Effector memory CD8-positive, alpha-beta T cell (primary cell): Measurements from ENCODE around the gene CORIN.

Source experiments
- ATAC-seq: fragments of 150-1000 bp; cut with Tn5 transposase; replicated peaks from 2 replicates; pipeline ENCODE4 v1.10.0; 2021; ENCODE audit warnings: mild to moderate bottlenecking, moderate library complexity
- DNase-seq, 3 experiments: peaks; one replicate each; pipeline ENCODE4 v3.0.0; 2021
- H3K27ac Mint-ChIP-seq, 2 donors: one replicate each; pipeline ENCODE4 v1.8.0; 2022; ENCODE audit warnings: mild to moderate bottlenecking in 2 of 2, mixed read lengths in 2 of 2, moderate library complexity in 2 of 2
- H3K27me3 Mint-ChIP-seq, 2 donors: one replicate each; pipeline ENCODE4 v1.8.0; 2022; ENCODE audit warnings: mixed read lengths in 2 of 2
- H3K36me3 Mint-ChIP-seq: one replicate; pipeline ENCODE4 v1.8.0; 2022; ENCODE audit warnings: mild to moderate bottlenecking, moderate library complexity, mixed read lengths; ENCODE audit not compliant: insufficient read depth
- H3K4me1 Mint-ChIP-seq, 2 donors: one replicate each; pipeline ENCODE4 v1.8.0; 2022; ENCODE audit warnings: low read depth in 2 of 2, mixed read lengths in 2 of 2
- H3K4me3 Mint-ChIP-seq, 2 donors: one replicate each; pipeline ENCODE4 v1.8.0; 2022; ENCODE audit warnings: mild to moderate bottlenecking in 2 of 2, mixed read lengths in 2 of 2, moderate library complexity in 2 of 2
- H3K9me3 Mint-ChIP-seq, 2 donors: one replicate each; pipeline ENCODE4 v1.8.0; 2022; ENCODE audit warnings: mixed read lengths in 2 of 2
- total RNA-seq, 9 experiments: gene quantifications; one replicate each; lab custom pipeline; 2026; lab: John Stamatoyannopoulos, UW

Gene CORIN
- 0 to 1.6 (median 0.12) reads per million in 9 experiments for total RNA-seq

GRCh38 chr4:47837908-47838294 lies at the start of gene CORIN:
Gene CORIN (minus strand): TSS chr4:47838067. CDS start chr4:47837949, 118 bp downstream.
- Mint-ChIP-seq H3K36me3 (no peaks in the 10 kb centered on the region), H3K4me3 (peak within 1 kb of the TSS; percentile 89 to 93), H3K27me3 (no peaks in the 10 kb centered on the region), H3K27ac (peak within 1 kb of the TSS; percentile 75 to 85), H3K4me1 (peaks cover 7 to 19% of the 10 kb centered on the region in 2 donors), H3K9me3 (no peaks in the 10 kb centered on the region)
- ATAC-seq (no peak), DNase-seq (no peak)

- H3K4me3 Mint-ChIP-seq, result no peak overlapping the region
- DNase-seq, result no peak
- no peaks in the 10 kb centered on the region for H3K27me3 Mint-ChIP-seq
- ATAC-seq, result no peak
- H3K4me1 Mint-ChIP-seq, result peaks cover 1 to 3% of the 10 kb centered on the region in 2 donors
- H3K36me3 Mint-ChIP-seq, result peaks cover 53% of the 10 kb centered on the region
- H3K27ac Mint-ChIP-seq, result no peak overlapping the region
- no peaks in the 10 kb centered on the region for H3K9me3 Mint-ChIP-seq
Observed at GRCh38 chr4:47882228-47882627, 44.4 kb upstream of the CORIN start.

GRCh38 chr4:47879458-47879857 lies 41.6 kb upstream of the CORIN start:
- peaks cover 46% of the 10 kb centered on the region for H3K36me3 Mint-ChIP-seq
- no peaks in the 10 kb centered on the region for H3K27me3 Mint-ChIP-seq

GRCh38 chr4:47876784-47877546 lies 39.1 kb upstream of the CORIN start:
- Mint-ChIP-seq H3K4me1 (peaks cover 5 to 10% of the 10 kb centered on the region in 2 donors), H3K27me3 (no peaks in the 10 kb centered on the region), H3K9me3 (no peaks in the 10 kb centered on the region), H3K36me3 (peaks cover 37% of the 10 kb centered on the region), H3K4me3 (no peak overlapping the region), H3K27ac (no peak overlapping the region)
- DNase-seq, result no peak
- ATAC-seq, result no peak

More at GRCh38 chr4:47879458-47879857, 41.6 kb upstream of the CORIN start:
- no peak for DNase-seq
- Mint-ChIP-seq H3K4me3 (no peak overlapping the region), H3K9me3 (no peaks in the 10 kb centered on the region), H3K4me1 (peaks cover 1 to 3% of the 10 kb centered on the region in 2 donors), H3K27ac (peak overlapping the region in 1 of 2 donors; percentile 54)
- no peak for ATAC-seq

- Mint-ChIP-seq H3K4me1 (peaks cover 5 to 10% of the 10 kb centered on the region in 2 donors), H3K9me3 (no peaks in the 10 kb centered on the region), H3K4me3 (no peak overlapping the region), H3K27ac (no peak overlapping the region), H3K36me3 (peaks cover 34% of the 10 kb centered on the region), H3K27me3 (no peaks in the 10 kb centered on the region)
- no peak for ATAC-seq
- DNase-seq, result no peak
Observed at GRCh38 chr4:47876310-47876709, 38.4 kb upstream of the CORIN start.

- DNase-seq (no peak), ATAC-seq (no peak)
- Mint-ChIP-seq H3K36me3 (peaks cover 24% of the 10 kb centered on the region), H3K27ac (peak overlapping the region in 1 of 2 donors; percentile 36), H3K27me3 (no peaks in the 10 kb centered on the region), H3K9me3 (no peaks in the 10 kb centered on the region), H3K4me1 (peaks cover 4 to 15% of the 10 kb centered on the region in 2 donors), H3K4me3 (no peak overlapping the region)
Observed at GRCh38 chr4:47873877-47874541, 36.1 kb upstream of the CORIN start.

GRCh38 chr4:47863486-47863885 lies 25.6 kb upstream of the CORIN start:
- ATAC-seq, result no peak
- H3K27ac Mint-ChIP-seq, result no peak overlapping the region
- H3K36me3 Mint-ChIP-seq, result peaks cover 3% of the 10 kb centered on the region
- H3K4me1 Mint-ChIP-seq, result peaks cover 0 to 3% of the 10 kb centered on the region in 2 donors
- H3K9me3 Mint-ChIP-seq, result no peaks in the 10 kb centered on the region
- no peak for DNase-seq
- no peak overlapping the region for H3K4me3 Mint-ChIP-seq
- no peaks in the 10 kb centered on the region for H3K27me3 Mint-ChIP-seq

GRCh38 chr4:47862297-47862696 lies 24.4 kb upstream of the CORIN start:
- Mint-ChIP-seq H3K27me3 (no peaks in the 10 kb centered on the region), H3K36me3 (no peaks in the 10 kb centered on the region), H3K4me3 (no peak overlapping the region), H3K4me1 (peaks cover 0 to 3% of the 10 kb centered on the region in 2 donors), H3K9me3 (no peaks in the 10 kb centered on the region), H3K27ac (no peak overlapping the region)
- no peak for DNase-seq
- no peak for ATAC-seq

- no peak for ATAC-seq
- Mint-ChIP-seq H3K9me3 (no peaks in the 10 kb centered on the region), H3K4me3 (no peak overlapping the region), H3K27ac (no peak overlapping the region), H3K4me1 (peaks cover 0 to 2% of the 10 kb centered on the region in 2 donors), H3K27me3 (no peaks in the 10 kb centered on the region), H3K36me3 (no peaks in the 10 kb centered on the region)
- DNase-seq, result no peak
Observed at GRCh38 chr4:47860305-47860704, 22.4 kb upstream of the CORIN start.

GRCh38 chr4:47858006-47858405 lies 20.1 kb upstream of the CORIN start:
- no peaks in the 10 kb centered on the region for H3K27me3 Mint-ChIP-seq
- no peaks in the 10 kb centered on the region for H3K4me1 Mint-ChIP-seq
- no peaks in the 10 kb centered on the region for H3K9me3 Mint-ChIP-seq
- no peak for DNase-seq
- ATAC-seq, result no peak
- H3K27ac Mint-ChIP-seq, result no peak overlapping the region
- H3K4me3 Mint-ChIP-seq, result no peak overlapping the region
- no peaks in the 10 kb centered on the region for H3K36me3 Mint-ChIP-seq

- H3K4me1 Mint-ChIP-seq, result no peaks in the 10 kb centered on the region
- H3K36me3 Mint-ChIP-seq, result peaks cover 4% of the 10 kb centered on the region
- no peaks in the 10 kb centered on the region for H3K27me3 Mint-ChIP-seq
- no peaks in the 10 kb centered on the region for H3K9me3 Mint-ChIP-seq
- ATAC-seq (no peak), DNase-seq (no peak)
- H3K4me3 Mint-ChIP-seq, result no peak overlapping the region
- H3K27ac Mint-ChIP-seq, result no peak overlapping the region
Observed at GRCh38 chr4:47856713-47857112, 18.8 kb upstream of the CORIN start.

- Mint-ChIP-seq H3K4me1 (no peaks in the 10 kb centered on the region), H3K27ac (no peak overlapping the region), H3K27me3 (no peaks in the 10 kb centered on the region), H3K9me3 (no peaks in the 10 kb centered on the region), H3K4me3 (no peak overlapping the region), H3K36me3 (peaks cover 7% of the 10 kb centered on the region)
- DNase-seq (no peak), ATAC-seq (no peak)
Observed at GRCh38 chr4:47855350-47855749, 17.5 kb upstream of the CORIN start.

GRCh38 chr4:47852136-47852535 lies 14.3 kb upstream of the CORIN start:
- Mint-ChIP-seq H3K9me3 (no peaks in the 10 kb centered on the region), H3K4me1 (no peaks in the 10 kb centered on the region), H3K27me3 (no peaks in the 10 kb centered on the region), H3K4me3 (no peak overlapping the region), H3K27ac (no peak overlapping the region), H3K36me3 (peaks cover 11% of the 10 kb centered on the region)
- ATAC-seq (no peak), DNase-seq (no peak)

- peaks cover 11% of the 10 kb centered on the region for H3K36me3 Mint-ChIP-seq
- no peaks in the 10 kb centered on the region for H3K27me3 Mint-ChIP-seq
- no peak overlapping the region for H3K4me3 Mint-ChIP-seq
- no peak overlapping the region for H3K27ac Mint-ChIP-seq
- H3K4me1 Mint-ChIP-seq, result no peaks in the 10 kb centered on the region
- no peak for ATAC-seq
- no peaks in the 10 kb centered on the region for H3K9me3 Mint-ChIP-seq
- no peak for DNase-seq
Observed at GRCh38 chr4:47849466-47849865, 11.6 kb upstream of the CORIN start.
